ENCODE data around the gene NAV3.

Gene NAV3

GRCh38 chr12:78120306-78120705 is 289.6 kb downstream of the NAV3 start:
- no peak for DNase-seq (ENCODE audit: low read depth in 3 of 3)

GRCh38 chr12:78120866-78121560 is 290.3 kb downstream of the NAV3 start:
- no peak for DNase-seq (ENCODE audit: low read depth in 3 of 3)

GRCh38 chr12:78121969-78122610 is 291.4 kb downstream of the NAV3 start:
- DNase-seq (ENCODE audit: low read depth in 3 of 3): no peak

- no peak for DNase-seq (ENCODE audit: low read depth in 3 of 3)
These were observed 297.5 kb downstream of the NAV3 start for GRCh38 chr12:78128211-78128610.

GRCh38 chr12:78143717-78144116 is 313.0 kb downstream of the NAV3 start:
- DNase-seq (ENCODE audit: low read depth in 3 of 3): no peak

- DNase-seq (ENCODE audit: low read depth in 3 of 3): no peak
These were observed 314.7 kb downstream of the NAV3 start for GRCh38 chr12:78145398-78145797.

- DNase-seq (ENCODE audit: low read depth in 3 of 3): no peak
These were observed 315.7 kb downstream of the NAV3 start for GRCh38 chr12:78146365-78146772.

GRCh38 chr12:78149459-78149858 is 318.8 kb downstream of the NAV3 start:
- DNase-seq (ENCODE audit: low read depth in 3 of 3): no peak

- DNase-seq (ENCODE audit: low read depth in 3 of 3): no peak
These were observed 324.9 kb downstream of the NAV3 start for GRCh38 chr12:78155546-78155945.

GRCh38 chr12:78156751-78157150 is 326.1 kb downstream of the NAV3 start:
- DNase-seq (ENCODE audit: low read depth in 3 of 3): no peak

- DNase-seq (ENCODE audit: low read depth in 3 of 3): no peak
These were observed 326.5 kb downstream of the NAV3 start for GRCh38 chr12:78157199-78157598.

GRCh38 chr12:78164154-78164553 is 333.5 kb downstream of the NAV3 start:
- no peak for DNase-seq (ENCODE audit: low read depth in 3 of 3)

GRCh38 chr12:78167510-78167909 is 336.8 kb downstream of the NAV3 start:
- DNase-seq (ENCODE audit: low read depth in 3 of 3): no peak

- no peak for DNase-seq (ENCODE audit: low read depth in 3 of 3)
These were observed 340.4 kb downstream of the NAV3 start for GRCh38 chr12:78171061-78171460.

GRCh38 chr12:78176643-78177042 is 345.9 kb downstream of the NAV3 start:
- DNase-seq (ENCODE audit: low read depth in 3 of 3): no peak

GRCh38 chr12:78177298-78177697 is 346.6 kb downstream of the NAV3 start:
- no peak for DNase-seq (ENCODE audit: low read depth in 3 of 3)

GRCh38 chr12:78179346-78179745 is 348.7 kb downstream of the NAV3 start:
- no peak for DNase-seq (ENCODE audit: low read depth in 3 of 3)

GRCh38 chr12:78181544-78182162 is 351.0 kb downstream of the NAV3 start:
- DNase-seq (ENCODE audit: low read depth in 3 of 3): no peak

GRCh38 chr12:78183824-78184223 is 353.1 kb downstream of the NAV3 start:
- DNase-seq (ENCODE audit: low read depth in 3 of 3): no peak

- no peak for DNase-seq (ENCODE audit: low read depth in 3 of 3)
These were observed 354.4 kb downstream of the NAV3 start for GRCh38 chr12:78185109-78185508.

- DNase-seq (ENCODE audit: low read depth in 3 of 3): no peak
These were observed 355.0 kb downstream of the NAV3 start for GRCh38 chr12:78185651-78186050.

GRCh38 chr12:78186670-78187069 is 356.0 kb downstream of the NAV3 start:
- no peak for DNase-seq (ENCODE audit: low read depth in 3 of 3)

- DNase-seq (ENCODE audit: low read depth in 3 of 3): no peak
These were observed 357.0 kb downstream of the NAV3 start for GRCh38 chr12:78187741-78188140.
